ENCODE measurements around the gene GSTA5. TPM values are rescaled to one million over a fixed set of nuclear protein-coding genes. Genes with fewer than 3 reads are reported as not detected.
"Not testable (repeated sequence)": the region's sequence is repeated elsewhere in the genome, so short reads cannot be mapped to it uniquely, and the experiment has no call there.

The GSTA5 gene
- not detected for total RNA-seq

DNA sequence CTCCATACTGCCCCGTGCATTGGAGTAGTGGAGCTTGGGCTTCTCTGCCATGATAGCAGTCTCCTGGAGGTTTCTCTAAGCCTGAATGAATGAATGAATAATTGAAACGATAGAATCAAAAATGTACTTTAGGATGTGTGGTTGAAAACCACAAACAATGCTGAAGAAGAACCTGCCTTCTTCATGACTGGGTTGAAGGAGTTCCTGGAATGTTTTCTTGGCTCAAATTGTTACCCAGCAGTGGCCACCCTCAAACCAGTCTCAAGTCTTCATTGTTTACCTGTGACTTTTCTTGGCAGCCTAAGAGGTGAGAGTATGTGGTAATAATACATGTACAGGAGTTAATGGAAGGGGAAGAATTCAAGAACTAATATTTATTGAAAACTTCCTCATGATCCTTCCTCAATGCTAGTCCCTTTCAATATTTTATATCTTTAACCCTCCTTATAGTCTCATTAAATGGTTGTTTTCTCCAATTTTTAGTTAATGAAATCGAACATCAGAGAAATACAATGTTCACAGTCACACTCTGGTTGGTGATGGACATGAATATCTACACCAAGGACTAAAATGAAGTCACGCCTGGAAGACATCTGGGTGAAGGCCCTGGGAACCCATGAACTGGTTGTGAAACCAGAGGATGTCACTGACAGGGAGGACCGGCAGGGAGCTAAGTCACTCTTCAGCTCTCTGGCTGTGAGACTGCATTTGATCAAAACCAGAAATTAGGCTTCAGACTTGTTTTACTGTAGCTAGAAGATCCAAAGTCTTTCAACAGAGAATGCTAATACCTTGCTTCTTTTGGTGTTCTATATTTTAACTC lies at the start of gene GSTA5:
Gene GSTA5 (minus strand): TSS at position 51 of the 823 bp plus-strand sequence.
- no peak for DNase-seq

DNA sequence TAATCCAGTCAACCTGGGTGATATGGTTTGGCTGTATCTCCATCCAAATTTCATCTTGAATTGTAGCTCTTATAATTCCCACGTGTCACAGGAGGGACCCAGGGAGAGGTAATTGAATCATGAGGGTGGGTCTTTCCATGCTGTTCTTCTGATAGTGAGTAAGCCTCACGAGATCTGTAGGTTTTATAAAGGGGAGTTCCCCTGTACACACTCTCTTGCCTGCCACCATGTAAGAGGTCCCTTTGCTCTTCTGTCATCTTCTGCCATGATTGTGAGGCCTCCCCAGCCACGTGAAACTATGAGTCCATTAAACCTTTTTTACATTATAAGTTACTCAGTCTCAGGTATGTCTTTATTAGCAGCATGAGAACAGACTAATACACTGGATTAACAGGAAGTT lies 49.4 kb upstream of the GSTA5 start:
- no peak for DNase-seq

DNA sequence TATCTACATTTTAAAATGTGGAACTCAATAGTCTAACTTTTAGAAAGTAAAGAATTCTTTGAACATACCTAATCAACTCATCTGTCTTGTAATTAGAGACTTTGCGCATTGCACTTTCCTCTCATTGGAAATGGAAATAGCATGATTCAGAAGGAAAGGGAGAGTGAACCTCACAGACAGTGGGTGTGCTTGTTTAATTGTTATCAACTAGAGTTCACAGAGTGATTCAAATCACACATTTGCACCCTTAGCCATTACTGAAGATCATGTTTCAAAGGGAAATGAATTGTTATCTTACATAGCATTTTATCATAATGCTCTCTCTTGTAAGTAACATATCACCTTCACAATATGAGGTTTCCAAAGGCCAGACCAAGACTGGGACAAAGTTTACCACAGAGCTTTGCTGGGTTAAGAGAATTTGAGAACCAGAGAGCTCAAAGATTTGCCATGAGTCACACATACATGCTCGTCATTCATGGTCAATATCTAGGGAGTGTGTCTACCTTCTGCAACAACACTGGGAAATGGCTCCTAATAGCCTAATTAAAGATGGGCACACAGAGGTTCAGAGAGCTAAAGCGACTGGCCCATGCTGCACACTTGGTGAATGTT lies 47.4 kb upstream of the GSTA5 start:
- DNase-seq, result no peak

DNA sequence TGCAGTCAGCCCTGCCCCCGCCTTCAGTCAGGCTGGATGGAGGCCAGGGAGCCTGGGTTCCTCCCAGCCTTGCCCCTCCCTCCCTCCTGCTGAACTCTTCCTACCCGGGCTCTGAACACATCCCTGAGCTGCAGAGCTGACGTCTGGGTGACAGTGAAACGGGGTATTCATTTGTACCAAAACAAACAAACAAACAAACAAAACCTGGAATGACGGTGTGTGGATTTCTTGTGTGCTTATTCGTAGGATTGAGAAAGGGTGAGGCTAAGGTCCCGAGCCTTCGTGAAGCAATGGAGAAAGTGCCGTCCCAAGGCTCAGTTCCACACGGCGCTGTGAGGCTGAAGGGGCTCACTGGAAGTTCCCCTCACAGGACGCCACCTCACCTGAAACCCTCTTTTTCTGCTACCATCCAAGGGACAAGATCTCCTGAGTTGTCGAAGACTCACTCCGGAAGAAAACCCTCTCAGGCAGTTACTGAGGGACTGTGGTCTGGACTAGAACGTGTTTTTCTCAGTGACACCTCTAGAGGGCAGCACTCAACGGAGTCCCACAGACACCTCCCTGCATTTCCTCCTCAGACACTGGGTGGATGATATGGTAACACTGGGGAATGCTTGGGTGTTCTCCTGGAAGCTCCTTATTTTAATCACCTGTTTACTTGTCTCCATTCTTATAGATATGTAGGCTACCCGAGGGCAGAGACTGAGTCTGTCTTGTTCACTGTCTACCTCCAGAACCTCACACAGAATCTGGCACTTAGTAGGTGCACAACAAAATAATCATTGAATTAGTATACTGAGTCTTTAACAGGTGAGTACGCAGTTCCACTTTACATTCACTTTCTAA lies 41.6 kb upstream of the GSTA5 start:
- DNase-seq, result peak; percentile 22

DNA sequence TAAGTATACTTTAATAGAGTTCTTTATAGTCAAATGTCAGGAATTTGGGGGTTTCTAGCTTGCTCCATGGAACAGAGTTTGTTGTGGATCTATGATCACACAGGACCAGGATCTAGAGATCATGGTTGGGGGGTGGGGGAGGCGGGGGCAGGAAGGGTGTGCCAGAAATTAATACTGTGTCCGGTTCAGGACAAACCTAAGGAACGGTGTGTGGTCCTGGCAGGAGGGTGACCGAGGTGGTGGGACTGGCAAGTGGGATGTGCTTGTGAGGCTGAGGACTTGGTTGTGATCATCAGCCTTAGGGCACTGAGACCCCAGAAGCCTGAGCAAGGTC lies 41.0 kb upstream of the GSTA5 start:
- DNase-seq, result no peak

DNA sequence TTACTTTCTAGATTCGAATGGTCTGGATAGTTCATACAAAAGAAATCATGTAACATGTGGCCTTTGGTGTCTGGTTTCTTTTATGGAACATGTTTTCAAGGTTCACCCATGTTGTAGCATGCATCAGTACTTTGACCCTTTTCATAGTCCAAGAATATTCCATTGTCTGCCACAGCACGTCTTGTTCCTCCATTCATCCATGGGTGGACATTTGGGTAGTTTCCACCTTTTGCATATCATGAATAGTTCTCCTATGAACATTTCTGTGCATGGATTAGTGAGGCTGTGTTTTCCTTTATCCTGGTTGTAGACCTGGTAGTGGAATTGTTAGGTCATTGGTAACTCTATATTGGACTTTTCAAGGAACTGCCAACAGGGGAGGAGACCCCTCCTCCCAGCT lies 37.2 kb upstream of the GSTA5 start:
- DNase-seq, result no peak

DNA sequence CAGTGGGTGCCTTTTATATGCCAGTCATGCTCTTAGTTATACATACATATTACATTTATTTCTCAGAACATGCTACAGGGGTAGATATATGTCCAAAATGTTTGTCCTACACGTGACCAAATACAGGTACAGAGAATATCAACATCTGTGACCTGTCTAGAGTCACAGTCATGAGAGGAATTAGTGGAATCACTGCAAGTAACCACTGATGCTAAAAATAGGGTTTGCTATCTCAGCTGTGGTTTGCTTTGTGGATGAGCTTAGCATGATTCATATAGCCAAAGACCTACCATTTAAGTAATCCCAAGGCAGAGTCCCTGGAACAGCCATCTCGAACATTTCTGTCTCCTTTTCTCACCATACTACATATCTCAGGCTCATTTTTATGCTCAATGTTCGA lies 36.6 kb upstream of the GSTA5 start:
- DNase-seq, result no peak

DNA sequence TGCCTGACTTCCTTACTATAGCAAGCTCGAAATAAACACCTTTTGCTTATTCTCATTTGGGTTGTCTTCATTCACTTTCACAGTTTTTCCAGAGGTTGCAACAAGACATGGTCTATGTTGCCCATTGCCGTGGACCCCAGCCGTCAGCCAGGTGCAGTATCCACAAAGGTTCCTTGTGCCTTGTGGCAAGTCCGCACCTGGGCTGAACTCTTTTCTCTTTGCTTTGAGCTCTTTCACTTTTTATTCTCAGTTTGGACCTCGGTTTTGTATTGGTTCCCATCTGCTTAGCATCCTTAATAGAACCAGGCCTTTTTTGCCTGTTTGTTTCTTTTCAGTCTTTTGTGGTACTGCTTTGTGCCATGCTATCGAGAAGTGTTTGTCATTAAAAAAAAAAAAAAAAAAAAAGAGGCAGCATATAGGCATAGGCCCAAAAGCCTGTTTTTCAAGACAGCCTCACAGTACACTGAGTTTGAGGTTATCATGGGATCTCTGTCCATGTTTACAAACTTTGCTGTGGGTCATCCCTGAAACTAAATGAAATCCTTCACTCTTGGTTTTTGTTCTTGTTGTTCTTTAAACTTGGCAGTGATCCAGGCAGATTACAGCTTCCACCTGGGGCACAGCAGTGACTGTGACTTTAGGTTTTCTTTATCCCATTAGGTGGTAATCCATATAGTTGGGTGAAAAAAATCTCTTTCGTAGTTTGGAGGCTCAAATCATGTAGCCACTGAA lies 35.6 kb upstream of the GSTA5 start:
- no peak for DNase-seq

DNA sequence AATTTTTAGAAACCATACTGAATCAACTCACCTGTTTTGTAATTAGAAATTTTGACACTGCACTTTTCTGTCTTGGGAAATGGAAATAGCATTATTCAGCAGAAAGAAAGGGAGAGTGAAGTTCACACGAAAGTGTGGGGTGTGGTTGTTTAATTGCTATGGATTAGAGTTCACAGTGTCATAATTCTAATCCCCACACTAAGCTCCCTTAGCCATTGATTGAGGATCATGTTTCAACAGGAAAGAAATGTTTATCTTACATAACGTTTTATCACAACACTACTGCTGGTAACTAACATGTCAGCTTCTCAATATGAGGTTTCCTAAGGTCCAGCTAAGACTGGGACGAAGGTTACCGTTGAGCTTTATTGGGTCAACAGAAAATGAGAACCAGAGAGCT lies 31.4 kb upstream of the GSTA5 start:
- DNase-seq, result no peak

DNA sequence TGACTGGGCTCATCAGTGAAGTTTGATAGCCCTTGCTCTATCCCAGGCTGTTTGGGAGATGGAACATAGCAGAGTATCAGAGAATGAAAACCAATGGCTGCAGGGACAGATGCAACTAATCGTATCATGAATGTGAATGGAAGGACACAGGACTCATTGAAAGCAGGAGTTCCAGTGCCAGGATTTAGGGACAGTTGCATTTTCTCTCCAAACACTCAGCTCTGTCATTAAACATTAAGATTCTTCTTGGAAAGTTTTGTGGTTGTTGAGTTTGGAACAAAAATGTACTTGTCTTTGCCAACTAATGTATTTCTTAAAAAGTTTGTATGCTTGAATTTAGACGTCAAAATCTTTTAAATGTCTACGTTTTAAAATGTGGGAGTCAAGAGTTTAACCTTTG lies 31.0 kb upstream of the GSTA5 start:
- no peak for DNase-seq

DNA sequence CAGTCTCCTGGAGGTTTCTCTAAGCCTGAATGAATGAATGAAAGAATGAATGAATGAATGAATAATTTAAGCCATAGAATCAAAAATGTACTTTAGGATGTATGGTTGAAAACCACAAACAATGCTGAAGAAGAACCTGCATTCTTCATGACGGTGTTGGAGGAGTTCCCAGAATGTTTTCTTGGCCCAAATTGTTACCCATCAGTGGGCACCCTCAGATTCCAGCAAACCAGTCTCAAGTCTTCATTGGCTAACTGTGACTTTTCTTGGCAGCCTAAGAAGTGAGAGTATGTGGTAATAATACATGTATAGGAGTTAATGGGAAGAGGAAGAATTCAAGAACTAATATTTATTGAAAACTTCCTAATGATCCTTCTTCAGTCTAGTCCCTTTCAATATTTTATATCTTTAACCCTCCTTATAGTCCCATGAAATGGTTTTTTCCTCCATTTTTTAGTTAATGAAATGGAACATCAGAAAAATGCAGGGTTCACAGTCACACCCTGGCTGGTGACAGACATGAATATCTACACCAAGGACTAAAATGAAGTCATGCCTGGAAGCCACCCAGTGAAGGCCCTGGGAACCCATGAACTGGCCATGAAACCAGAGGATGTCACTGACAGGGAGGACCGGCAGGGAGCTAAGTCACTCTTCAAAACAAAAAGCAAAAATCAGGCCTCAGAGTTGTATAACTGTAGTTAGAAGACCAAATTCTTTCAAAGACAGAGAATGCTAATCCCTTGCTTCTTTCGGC lies 29.9 kb upstream of the GSTA5 start:
- DNase-seq, result not testable (repeated sequence)

DNA sequence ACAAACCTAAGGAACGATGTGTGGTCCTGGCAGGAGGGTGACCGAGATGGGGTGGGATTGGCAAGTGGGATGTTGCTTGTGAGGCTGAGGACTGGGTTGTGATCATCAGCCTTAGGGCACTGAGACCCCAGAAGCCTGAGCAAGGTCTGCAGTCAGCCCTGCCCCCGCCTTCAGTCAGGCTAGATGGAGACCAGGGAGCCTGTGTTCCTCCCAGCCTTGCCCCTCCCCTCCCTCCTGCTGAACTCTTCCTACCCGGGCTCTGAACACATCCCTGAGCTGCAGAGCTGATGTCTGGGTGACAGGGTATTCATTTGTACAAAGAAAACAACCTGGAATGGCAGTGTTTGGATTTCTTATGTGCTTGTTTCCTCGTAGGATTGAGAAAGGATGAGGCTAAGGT lies 28.3 kb upstream of the GSTA5 start:
- DNase-seq, result not testable (repeated sequence)

DNA sequence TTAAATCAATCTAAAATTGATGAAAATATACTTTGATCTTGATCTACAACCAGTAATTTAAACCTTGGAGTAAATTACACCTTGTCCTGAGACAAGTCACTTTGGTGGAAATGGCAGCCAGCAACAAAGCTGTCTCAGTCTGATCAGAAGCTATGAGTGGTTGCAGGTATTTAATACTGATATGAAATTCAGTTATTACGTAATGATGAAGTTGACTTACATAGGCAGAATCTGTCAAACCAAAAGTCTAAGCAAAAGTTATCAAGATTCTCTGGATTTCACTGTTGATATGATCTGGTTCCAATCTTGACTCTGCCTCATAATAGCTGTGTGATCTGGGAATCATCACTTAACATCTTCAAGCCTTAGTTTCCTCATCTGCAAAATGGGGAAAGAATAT lies 27.6 kb upstream of the GSTA5 start:
- DNase-seq, result no peak

DNA sequence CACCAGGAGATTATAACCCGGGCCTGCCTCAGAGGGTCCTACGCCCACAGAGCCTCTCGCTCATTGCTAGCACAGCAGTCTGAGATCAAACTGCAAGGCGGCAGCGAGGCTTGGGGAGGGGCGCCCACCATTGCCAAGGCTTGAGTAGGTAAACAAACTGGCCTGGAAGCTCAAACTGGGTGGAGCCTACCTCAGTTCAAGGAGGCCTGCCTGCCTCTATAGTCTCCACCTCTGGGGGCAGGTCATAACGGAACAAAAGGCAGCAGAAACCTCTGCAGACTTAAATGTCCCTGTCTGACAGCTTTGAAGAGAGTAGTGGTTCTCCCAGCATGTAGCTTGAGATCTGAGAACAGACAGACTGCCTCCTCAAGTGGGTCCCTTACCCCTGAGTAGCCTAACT lies 20.5 kb upstream of the GSTA5 start:
- not testable (repeated sequence) for DNase-seq

DNA sequence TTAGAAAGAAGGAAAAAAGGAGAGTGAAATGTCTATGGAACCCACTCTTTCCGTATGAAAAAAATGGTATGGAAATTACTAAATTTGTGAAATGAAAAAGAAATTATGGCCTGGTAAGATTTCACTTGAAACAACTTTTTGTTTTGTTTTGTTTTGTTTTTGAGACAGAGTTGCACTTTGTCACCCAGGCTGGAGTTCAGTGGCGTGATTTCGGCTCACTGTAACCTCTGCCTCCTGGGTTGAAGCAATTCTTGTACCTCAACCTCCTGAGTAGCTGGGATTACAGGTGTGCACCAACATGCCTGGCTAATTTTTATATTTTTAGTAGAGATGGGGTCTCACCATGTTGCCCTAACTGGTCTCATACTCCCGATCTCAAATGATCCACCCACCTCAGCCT lies 17.8 kb upstream of the GSTA5 start:
- no peak for DNase-seq

DNA sequence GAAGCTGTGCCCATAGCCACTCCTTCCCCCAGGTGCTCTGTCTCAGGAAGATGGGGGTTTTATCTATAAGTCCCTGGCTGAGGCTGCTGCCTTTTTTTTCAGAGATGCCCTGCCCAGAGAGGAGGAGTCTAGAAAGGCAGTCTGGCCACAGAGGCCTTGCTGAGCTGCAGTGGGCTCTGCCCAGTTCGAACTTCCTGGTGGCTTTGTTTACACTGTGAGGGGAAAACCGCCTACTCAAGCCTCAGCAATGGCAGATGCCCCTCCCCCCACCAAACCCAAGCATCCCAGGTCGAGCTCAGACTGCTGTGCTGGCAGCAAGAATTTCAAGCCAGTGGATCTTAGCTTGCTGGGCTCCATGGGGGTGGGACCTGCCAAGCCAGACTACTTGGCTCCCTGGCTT lies 15.5 kb upstream of the GSTA5 start:
- DNase-seq, result not testable (repeated sequence)

DNA sequence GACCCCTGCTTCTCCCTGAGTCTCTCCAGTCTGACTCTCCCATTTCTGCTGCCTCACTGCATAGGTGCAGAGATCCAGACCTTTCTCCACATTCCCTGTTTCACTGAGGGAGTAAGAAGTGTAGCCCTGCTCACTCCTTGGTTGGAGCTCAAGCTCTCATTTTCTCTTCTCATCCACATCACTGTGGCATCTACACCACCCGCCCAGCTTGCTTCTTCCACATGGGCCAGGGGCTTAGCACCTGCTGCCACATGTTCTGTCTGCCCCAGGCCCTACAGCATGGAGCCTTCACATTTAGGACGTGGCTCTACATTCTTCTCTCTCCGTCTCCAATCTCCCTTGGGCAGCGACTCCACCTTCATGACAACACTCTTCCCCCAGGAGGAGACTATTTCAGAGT lies 8.5 kb upstream of the GSTA5 start:
- no peak for DNase-seq

DNA sequence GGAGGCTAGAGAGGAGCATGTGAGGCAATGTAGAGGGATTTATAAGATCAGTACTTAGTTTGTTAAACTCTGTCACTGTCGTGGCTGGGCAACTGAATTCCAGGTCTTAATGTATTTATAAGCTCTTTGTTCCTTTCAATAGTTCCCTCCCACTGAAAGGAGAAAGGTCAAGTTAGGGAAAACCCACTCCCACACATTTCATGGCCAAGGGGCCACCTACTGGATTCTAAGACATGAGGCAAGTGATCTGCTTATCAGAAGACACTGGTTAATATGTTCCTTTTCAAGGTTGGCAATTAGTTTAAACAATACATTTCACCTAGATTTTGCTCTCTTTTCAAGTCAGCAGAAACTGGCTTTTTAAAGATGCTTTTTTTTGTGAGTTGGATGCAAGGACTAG lies 5.4 kb upstream of the GSTA5 start:
- DNase-seq, result no peak

DNA sequence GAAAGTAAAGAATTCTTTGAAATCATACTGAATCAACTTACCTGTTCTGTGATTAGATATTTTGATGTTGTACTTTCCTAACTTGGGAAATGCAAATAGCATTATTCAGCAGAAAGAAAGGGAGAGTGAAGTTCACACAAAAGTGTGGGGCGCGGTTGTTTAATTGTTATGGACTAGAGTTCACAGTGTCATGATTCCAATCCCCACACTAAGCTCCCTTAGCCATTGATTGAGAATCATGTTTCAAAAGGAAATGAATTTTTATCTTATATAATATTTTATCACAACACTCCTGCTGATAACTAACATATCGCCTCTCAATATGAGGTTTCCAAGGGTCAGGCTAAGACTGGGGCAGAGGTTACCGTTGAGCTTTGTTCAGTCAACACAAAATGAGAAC lies 3.0 kb upstream of the GSTA5 start:
- no peak for DNase-seq

DNA sequence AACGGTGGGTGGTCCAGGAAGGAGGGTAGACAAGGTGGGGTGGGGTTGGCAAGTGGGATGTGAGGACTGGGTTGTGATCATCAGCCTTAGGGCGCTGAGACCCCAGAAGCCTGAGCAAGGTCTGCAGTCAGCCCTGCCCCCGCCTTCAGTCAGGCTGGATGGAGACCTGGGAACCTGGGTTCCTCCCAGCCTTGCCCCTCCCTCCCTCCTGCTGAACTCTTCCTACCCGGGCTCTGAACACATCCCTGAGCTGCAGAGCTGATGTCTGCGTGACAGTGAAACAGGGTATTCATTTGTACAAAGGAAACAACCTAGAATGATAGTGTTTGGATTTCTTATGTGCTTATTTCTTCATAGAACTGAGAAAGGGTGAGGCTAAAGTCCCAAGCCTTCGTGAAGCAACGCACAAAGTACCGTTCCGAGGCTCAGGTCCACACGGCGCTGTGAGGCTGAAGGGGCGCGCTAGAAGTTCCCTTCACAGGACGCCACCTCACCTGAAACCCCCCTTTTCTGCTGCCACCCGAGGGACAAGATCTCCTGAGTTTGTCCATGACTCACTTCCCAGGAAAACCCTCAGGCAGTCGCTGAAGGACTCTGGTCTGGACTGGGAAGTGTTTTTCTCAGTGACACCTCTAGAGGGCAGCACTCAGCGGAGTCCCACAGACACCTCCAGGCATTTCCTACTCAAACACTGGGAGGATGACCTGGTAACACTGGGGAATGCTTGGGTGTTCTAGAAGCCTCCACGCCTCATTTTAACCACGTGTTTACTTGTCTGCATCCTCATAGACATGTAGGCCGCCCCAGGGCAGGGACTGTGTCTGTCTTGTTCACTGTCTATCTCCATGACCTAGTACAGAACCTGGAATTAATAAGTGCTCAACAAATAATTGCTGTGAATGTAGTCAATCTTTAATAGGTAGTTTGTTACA lies 1.2 kb downstream of the GSTA5 start:
- peak; percentile 3 for DNase-seq

DNA sequence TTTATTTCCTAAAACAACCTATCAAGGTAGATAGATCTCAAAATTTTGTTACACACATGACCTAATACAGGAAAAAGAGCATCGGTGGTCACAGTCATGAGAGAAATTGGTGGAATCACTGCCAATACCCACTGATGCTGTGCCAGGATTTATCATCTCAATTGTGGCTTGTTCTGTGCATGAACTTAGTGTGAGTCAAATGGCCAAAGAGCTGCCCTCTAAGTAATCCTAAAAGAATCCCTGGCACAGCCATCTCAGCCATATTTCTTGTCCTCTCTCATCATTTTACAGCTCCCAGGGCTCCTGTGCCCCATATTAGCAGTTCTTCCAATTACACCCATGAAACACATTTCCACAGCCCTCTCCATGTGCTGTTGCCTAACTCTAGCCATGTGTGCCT lies 6.1 kb downstream of the GSTA5 start:
- DNase-seq, result no peak
